HG03045 (cell line): ENCODE results near the gene MORN1.

Experiments used
- ATAC-seq: cut with Tn5 transposase; IDR thresholded peaks from one replicate; pipeline ENCODE4 v1.9.1; 2021; ENCODE audit warnings: mild to moderate bottlenecking, moderate library complexity; ENCODE audit not compliant: unreplicated experiment

Gene MORN1

DNA sequence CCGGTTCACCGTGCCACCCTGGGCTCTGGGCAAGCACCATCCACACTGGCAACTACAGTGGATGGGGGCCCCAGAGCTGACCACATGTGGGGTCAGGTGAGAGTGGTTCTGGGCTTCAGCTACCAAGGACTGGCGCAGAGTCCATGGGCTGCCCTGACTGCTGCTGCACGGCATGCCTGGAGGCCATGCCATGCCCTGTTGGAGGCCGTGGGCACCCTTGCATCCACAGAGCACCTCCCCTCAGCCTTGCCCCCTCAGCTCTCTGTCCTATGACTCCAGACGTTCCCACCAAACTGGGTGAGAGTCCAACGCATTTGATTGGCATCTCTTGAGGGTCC is 15.5 kb downstream of the MORN1 start:
- ATAC-seq: no peak

DNA sequence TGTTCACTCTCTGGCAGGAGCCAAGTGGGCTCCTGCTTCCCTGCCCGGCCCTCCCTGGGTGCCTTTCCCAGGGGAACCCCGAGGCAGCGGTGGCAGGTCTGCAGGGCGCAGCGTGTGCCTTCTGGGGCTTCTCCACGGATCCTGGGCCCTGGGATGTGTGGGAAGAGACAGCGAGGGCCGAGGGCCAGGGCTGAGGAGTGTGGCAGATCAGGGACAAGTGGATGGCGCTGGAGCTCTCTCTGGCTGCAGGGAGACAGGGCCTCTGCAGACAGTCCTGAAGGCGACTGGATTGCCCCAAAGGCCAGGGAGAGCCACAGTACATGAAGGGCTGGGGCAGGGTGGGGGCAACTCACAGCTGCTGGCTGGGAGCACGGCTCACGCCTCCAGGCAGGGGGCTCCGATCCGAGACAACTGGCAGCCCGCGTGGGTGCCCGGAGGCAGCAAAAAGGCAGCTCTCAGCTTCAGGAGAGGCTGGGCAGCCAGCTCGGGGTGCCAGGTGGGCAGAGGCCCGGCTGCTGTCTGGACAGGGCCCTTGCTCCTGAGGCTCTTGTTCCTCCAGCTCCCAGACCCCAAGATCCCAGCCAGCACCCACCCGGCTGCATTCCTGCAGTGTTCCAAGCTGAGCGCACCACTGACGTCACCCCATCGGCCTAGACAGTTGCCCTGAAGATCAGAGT is 16.0 kb downstream of the MORN1 start:
- ATAC-seq: no peak

DNA sequence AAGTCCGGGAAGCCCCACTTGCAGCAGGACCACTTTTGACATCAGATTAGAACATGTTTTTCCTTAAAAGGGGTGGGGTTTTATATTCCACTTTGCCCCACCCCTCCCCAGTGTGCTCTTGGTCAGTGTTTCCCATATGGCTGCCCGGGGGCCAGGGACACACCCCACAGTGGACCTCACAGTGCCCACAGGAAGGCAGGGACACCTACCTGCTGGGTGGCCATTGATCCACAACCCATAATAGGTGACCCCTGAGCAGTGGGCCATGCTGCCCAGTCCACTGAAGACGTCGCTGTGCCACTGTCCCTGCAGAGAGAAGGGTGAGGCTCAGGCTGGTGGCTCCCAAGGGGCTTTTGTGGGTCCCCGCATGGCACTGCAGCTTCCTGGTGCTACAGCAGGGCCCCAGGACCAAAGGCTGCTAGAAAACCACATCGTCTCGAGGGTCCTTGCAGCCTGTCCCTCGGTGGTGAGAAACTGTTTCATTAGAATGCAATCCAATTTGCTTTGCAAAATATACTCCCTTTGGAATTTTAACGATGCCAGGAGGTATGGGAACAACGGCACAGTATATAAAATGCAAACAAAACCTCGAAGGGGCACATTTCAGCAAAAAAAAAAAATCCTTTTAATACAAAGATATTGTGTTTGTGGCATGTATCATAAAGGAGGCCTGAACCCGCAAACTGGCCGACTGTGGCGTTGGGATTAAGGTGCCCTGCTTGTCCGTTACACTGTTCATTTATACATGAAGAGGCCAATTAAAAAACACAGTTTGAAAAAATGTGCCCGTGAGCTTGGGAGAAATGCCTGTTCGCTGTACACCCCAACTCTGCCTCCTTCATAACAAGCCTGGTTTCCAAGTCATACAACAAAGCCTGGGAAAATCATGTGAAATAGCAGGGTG is 16.9 kb downstream of the MORN1 start:
- ATAC-seq: no peak

DNA sequence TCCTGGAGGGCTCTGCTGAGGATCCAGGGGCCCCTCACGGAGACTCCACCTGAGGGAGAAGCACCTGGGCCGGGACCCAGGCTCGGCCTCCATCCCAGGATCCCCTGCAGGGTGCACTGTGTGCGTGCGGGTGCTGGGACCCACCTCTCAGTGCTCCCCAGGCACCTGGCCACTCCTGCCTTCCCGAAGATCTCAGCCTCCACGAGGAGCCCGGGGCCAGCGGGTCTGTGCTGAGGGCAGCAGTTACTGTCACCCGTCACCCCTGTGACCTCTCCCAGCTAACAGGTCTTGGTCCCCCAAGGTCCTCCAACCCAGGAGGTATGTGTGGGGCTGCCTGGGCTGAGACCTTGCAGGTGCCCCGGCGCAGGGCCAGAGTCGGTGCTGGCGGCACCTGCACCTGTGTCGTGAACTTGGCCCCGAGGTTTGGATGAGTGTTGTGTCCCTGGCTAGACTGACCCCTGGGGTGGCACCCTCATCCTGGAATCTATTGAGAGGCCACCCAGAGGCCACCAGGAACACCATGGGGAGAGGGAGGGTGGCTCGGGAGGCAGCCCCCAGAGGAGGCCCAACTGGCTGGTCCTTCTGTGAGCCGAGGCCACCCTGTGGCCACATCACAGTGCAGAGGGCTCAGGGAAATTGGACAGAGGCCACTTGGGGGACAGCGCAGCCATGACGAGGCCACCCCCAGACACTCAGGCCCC is 17.7 kb downstream of the MORN1 start:
- no peak for ATAC-seq

DNA sequence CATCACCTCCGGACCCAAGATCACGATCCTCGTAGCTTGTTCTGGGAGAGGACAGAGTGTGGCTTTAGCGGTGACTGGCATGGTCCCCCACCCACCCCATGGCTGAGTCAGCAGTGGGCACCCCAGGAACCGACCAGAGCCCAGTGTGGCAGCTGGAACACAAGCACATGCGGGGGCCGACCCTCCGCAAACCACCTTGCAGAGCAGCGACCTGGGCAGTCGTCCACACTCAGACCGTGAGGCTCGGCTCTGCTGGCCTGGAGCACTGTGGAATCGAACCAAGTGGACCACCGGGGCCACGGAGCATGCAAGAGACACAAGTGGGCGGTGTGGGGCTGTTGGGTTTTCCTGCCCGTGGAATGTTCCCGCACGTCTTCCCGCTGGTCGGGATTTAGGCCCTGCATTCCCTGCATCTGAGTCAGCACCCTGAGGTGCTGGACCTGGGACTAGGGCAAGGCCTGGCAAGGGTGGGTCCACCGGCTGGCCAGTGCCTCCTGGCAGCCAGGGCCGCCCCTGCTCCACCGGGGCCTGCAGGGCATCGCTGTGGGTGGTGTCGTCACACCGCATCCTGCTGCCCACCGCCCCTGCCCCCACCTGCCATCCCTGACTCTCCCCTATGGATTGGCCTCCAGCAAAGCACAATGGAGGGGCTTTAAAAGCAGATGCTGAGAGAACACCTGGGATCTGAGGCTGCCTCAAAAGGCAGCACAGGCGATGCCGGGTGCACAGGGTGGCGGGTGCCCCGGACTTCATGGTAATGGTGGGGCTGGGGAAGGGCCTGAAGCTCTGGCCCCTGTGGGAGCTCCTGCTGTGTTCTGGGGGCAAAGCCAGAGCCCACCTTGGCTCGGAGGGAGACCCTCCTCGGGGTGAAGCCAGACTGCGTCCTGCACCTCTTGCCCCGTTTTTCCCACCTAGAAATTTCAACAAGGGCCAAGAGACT is 18.5 kb downstream of the MORN1 start:
- ATAC-seq: no peak

DNA sequence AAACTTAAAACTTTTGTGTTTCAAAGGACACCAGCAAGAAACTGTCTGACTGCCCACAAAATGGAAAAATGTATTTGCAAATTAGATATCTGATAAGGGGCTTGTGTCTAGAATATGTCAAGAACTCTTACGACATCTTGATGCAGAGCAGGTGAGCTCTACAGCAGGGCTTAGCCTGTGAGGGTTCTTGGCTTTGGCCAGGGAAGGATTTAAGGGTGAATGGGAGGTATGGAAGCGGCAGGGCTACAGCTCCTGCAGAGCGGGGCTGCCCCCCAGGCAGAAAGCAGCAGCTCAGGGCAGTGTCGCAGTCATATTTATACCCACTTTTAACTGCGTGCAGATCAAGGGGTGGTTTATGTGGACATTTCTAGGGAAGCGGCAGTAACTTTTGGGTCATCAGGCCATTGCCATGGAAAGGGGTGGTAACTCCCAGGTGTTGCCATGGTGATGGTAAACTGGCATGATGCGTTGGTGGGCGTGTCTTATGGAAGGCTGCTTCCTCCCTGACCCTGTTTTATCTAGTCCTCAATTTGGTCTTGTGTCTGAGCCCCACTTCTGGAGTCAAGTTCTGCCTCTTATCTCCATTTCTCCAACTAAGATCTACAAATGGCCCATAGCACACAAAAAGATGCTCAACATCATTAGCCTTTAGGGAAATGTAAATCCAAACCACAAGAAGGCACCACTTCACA is 23.2 kb downstream of the MORN1 start:
- ATAC-seq: no peak

DNA sequence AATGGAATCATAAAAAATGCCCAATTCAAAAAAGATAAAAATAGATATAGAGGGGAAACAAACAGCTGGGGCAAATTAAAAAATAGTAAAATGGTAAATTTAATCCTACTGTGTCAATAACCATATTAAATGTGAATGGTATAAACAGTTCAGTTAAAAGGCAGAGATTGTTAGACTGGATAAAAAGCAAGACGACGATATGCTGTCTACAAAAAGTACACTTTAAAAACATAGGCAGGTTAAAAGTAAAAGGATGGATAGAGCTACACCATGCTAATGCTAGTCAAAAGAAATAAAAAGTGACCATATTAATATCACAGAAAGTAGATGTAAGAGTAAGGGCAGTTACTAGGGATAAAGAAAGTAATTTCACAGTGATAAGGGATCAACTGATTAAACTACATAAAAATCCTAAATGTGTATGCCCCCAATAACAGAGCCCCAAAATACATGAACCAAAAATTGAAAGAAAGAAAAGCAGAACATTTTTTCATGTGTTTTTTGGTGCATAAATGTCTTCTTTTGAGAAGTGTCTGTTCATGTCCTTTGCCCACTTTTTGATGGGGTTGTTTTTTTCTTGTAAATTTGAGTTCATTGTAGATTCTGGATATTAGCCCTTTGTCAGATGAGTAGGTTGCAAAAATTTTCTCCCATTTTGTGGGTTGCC is 27.4 kb downstream of the MORN1 start:
- no peak for ATAC-seq

DNA sequence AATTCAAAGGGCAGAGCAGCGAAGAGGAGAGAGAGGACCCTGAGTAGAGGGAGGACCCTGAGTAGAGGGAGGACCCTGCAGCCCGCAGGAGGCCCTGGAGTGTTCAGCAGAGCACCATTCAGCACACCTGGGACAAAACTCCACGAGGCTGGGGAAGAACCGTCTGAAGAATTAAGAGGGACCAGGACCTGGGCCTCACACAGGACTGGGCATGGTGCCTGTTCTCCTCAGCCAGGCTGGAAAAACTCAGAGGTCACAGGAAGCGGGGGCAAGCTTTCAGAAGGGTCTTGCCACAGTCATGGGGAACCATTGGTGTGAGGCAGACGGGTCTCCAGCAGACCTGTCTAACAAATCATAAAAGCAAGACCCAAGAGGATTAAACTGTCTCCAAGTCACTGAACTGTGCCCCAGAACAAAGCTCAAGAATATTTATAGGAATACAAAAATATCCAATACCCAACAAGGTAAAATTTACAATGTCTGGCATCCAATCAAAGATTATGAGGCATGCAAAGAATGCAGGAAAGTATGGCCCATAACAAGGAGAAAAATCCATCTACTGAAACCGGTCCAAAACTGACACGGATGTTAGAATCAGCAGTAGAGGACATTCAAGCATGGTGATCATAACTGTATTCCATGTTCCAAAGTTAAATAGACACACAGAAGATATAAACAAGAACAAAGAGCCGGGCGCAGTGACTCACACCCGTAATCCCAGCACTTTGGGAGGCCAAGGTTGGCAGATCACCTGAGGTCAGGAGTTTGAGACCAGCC is 30.6 kb downstream of the MORN1 start:
- ATAC-seq: no peak

DNA sequence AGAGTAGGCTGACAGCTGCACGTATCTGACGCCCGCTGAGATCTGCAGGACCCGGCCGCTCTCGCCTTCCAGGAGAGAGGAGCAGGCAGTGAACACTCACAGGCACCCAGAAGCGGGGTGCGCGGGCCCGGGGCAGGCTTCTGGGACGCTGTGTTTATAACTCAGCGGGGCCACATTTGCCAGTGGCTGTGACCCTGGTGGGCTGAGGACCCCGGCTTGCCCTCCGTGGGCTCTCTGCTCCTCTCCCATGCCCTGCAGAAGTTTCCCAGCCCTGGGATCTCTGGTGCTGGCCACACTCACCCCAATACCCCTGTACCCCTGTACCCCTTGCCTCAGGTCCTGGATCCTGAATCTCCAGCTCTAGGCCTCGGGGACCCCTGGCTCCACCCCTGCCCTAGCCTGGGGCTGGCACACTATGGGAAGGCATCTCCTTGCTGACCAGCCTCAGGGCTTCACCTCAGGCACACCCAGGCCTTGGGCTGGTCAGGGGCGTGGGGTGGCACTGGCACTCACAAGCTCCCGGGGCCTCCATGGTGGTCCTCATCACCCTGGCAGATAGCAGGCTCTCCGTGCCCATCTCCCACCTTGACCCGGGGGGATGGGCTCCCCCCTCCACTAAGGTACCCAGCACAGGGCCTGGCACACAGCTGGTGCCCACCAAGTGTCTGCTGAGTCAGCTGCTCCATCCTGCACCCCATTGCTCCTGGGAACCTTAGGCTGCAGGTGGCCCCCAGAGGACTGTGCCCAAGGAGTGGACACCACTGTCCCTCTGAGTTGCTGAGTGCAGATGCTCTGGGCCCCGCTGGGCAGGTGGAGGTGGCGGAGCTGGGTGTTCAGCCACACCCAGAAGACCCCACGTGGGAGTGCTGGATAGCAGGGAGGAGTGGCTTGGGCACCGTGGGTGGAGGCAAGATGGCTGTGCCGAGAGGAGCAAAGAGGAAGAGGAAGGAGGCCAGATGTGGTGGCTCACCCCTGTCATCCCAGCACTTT is 32.4 kb downstream of the MORN1 start:
- no peak for ATAC-seq

DNA sequence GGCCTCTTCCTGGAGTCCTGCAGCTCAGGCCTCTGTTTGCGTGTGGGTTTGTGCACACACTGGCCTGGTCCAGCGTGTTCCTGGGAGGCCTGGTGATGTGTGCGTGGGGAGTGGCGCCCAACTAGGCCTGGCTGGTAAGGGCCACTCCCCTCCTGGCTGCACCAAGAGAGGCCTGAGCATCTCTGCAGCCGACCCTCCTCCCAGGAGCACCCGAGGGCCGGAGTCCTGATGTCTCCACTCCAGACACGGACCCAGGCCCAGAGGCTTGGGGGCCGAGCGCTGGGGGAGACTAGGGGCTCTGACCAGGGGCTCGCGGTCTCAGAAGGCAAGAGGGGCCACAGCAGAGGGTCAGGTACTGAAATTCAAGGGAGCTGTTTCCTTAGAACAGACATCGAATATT is 33.3 kb downstream of the MORN1 start:
- ATAC-seq: no peak

DNA sequence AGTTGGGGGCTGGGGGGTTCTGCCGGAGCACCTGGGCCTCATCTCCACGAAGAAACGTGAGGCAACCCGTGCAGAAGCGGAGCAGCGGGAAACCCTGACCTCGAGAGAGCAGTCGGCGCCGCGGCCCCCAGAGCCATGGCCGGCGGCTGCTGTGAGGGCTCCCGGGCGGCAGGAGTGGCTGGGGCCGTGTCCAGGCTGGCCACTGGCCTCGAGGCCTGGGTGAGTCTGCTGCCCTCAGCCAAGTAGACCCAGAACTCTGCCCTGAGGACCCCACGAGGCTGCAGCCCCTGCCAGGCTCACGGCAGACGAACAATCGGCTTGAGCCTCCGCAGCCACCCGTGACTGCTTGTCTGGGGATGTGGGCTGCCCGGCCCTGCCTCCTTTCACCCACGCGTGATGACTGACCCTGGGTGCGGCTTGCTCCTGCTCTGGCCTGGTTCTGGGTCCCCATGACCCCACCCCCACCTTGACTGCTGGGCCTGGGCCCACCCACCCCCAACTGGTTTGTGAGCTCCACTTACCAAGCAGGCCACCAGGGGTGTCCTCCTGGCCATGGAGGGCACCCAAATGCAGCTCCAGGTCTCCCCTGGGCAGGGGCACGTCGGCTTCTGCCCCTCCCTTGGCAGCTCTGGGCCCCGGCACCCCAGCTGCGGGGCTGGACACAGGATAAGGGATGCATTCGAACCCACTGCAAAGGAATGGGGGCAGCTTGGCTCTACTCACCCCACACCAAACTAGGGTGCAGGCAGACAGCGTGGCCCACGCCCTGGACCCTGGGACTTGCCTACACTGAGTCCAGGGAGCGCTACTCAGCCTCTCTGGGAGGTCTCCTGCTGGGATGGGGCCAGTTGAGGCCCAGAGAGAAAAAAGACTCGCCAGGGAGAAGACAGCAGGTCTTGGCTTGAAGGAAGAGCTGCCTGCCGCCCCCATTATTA is 34.2 kb downstream of the MORN1 start:
- ATAC-seq: no peak

DNA sequence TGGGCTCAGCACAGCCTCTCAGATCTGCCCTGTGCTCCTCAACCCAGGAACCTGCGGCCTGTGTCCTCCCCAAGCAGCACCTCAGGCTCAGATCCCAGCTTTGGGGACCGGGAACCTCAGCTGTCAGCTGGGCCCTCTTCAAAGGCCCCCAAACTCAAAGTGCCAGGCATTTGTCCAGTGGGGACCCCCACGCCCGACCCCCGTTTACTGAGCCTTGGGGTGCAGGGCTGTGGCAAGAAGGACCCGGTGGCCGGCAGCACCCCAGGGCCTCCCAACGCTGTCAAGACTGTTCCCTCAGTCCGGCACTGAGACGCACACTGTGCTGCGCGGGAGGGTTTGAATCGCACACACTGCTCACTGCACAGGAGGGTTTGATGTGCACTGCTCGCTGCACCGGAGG is 35.0 kb downstream of the MORN1 start:
- no peak for ATAC-seq

DNA sequence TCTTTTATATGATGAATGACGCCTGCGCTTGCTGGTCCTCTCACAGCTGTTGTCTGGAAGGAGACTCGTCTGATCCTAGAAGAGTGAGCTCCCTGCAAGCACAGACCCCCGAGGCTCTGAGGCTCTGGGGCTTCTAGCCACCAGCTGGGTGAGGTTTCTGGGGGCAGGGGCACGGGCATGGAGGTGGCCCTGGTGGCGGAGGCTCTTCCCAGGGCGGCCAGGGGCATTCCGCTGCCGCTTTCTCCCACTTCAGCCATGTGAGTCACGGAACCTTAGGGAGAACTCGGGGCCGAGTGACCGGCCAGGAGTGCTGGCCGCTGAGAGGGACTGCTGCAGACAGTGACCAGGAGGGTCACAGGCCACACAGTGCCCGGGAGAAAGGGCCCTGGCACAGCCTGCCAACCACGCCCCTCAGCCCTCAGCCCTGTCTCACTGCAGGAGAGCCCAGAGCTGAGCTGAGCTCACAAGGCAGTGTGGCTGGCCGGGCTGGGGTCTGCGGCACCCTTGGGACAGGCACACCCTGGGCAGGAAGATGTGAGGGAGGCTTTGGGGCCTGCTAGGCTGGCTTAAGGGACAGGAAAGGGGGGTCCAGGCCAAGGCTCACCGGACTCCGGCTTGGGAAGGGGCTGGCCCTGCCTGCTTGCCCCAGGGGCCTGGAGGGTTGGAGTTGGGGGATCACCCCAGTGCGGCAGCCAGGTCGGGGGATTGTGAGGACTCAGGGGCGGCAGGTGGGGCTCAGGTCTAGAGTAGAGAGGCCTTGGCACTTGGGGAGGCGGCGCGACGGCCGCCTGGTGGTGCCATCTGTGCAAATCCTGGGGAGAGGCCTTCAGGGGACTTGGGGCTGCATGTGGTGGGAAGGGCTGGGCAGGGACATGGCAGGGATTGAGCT is 35.7 kb downstream of the MORN1 start:
- ATAC-seq: no peak

DNA sequence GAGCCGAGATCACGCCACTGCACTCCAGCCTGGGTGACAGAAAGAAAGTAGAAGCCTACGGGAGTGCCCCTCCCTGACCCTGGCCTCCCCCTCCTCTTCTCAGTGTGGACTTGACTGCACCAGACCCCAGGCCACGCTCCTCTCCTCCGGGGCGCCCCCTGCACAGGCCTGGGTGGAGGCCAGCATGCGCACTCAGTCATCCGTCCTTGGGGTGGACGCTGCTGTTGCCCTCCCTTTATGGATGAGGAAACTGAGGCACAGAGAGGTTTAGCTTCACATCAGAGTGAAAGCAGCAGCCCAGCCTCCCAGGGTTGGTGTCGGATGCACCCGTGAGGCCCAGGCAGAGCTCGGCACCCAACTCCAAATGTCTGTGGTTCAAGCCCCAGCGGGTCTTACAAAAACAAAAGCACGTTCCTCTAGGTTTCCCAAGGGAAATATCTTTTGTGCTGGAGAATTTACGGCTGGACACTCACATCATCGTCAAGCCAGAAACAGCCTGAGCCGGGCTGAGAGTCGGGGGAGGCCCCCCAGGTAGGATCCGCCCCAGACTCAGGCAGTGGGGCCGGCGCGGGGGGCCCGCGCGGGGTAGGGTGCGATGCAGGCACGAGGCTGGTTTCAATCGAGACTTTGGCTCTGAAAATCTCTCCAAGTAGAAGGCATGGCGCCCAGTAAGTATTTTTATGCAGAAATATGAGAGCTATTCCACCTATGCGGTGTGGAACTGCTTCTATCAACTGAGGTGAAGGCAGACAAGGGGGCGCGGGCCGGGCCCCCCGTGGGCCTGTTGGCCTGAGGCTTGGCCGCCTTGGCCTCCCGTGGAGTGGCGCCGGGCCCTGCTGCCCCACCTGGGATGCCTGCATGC is 36.6 kb downstream of the MORN1 start:
- ATAC-seq: no peak
